ENCODE data around the gene NELFCD.

GRCh38 chr20:59044295-59044694 is 63.2 kb downstream of the NELFCD start:
- TF ChIP-seq CREB1 (IDR thresholded peaks at IDR 0.05) (no peak), CREB1 (CRISPR knock-in tag; IDR thresholded peaks at IDR 0.05) (no peak), TEAD1 (CRISPR knock-in tag; IDR thresholded peaks at IDR 0.05) (no peak), ZNF780A (CRISPR knock-in tag; IDR thresholded peaks at IDR 0.05) (no peak), HLTF (IDR thresholded peaks at IDR 0.05) (no peak), HNRNPLL (IDR thresholded peaks at IDR 0.05; ENCODE audit: low read depth, low read length, poor library complexity, severe bottlenecking) (no peak), MAFK (IDR thresholded peaks at IDR 0.05; ENCODE audit: low read length) (no peak), MBD2 (IDR thresholded peaks at IDR 0.05; ENCODE audit: borderline replicate concordance, low read depth) (no peak)
